Smooth muscle cell (in vitro differentiated cells): ENCODE measurements around the gene KLRB1. TPM values are rescaled to one million over a fixed set of nuclear protein-coding genes. Genes with fewer than 3 reads are reported as not detected.

ENCODE experiments used
- DNase-seq: peaks from one replicate; lab custom pipeline; 2025; ENCODE audit not compliant: unreplicated experiment; lab: John Stamatoyannopoulos, UW
- H2AFZ ChIP-seq: fragments of 200-600 bp; sonication (generic); 2 replicates; pipeline ENCODE4 v1.6.0; 2016; ENCODE audit warnings: antibody characterized with exemption, low read depth, mild to moderate bottlenecking
- H3F3A ChIP-seq: fragments of 200-600 bp; sonication (generic); 2 replicates; pipeline ENCODE4 v1.6.0; 2017; ENCODE audit warnings: antibody characterized with exemption, low read depth
- H3K27ac ChIP-seq: fragments of 200-600 bp; sonication (generic); 2 replicates; pipeline ENCODE4 v1.5.1; 2016; ENCODE audit warnings: low read depth, mild to moderate bottlenecking
- H3K27me3 ChIP-seq: fragments of 200-600 bp; sonication (generic); 2 replicates; pipeline ENCODE4 v1.6.1; 2016; ENCODE audit warnings: low read depth, mild to moderate bottlenecking
- H3K36me3 ChIP-seq: fragments of 200-600 bp; sonication (generic); 2 replicates; pipeline ENCODE4 v1.5.1; 2016; ENCODE audit warnings: low read depth
- H3K4me1 ChIP-seq: fragments of 200-600 bp; sonication (generic); 2 replicates; pipeline ENCODE4 v1.5.1; 2016; ENCODE audit warnings: low read depth
- H3K4me2 ChIP-seq: fragments of 200-600 bp; sonication (generic); 2 replicates; pipeline ENCODE4 v1.6.0; 2016; ENCODE audit warnings: mild to moderate bottlenecking
- H3K4me3 ChIP-seq: fragments of 200-600 bp; sonication (generic); 2 replicates; pipeline ENCODE4 v1.5.1; 2016; ENCODE audit warnings: mild to moderate bottlenecking
- H3K79me2 ChIP-seq: fragments of 200-600 bp; sonication (generic); 2 replicates; pipeline ENCODE4 v1.6.0; 2016; ENCODE audit warnings: low read depth, mild to moderate bottlenecking
- H3K9ac ChIP-seq: fragments of 200-600 bp; sonication (generic); 2 replicates; pipeline ENCODE4 v1.6.0; 2016; ENCODE audit warnings: low read depth
- H3K9me3 ChIP-seq: fragments of 200-600 bp; sonication (generic); replicated peaks from 2 replicates; pipeline ENCODE4 v1.5.1; 2016; ENCODE audit warnings: low read depth
- H4K20me1 ChIP-seq: fragments of 200-600 bp; sonication (generic); 2 replicates; pipeline ENCODE4 v1.6.0; 2016; ENCODE audit warnings: low read depth
- WGBS: methylation state at CpG from one replicate; pipeline ENCODE4 v1.1.7; 2016; ENCODE audit warnings: low lambda C conversion rate; 5-methylcytosine and 5-hydroxymethylcytosine counted together
- polyA plus RNA-seq: library from polyadenylated mRNA; unstranded; fragments of >200 nt; fragmentation: Nextera tagmentation; extraction: Ambion mirVana; gene quantifications from 2 replicates; pipeline ENCODE4 v1.2.1, GENCODE V29; 2016
- total RNA-seq: library from RNA; depleted of rRNA; stranded (reverse); fragments of >200 nt; gene quantifications from 2 replicates; pipeline ENCODE4 v1.2.3, GENCODE V29; 2014
- TF ChIP-seq, protein P1 (sequence below): fragments of 200-600 bp; sonication (generic); IDR thresholded peaks from 2 replicates; pipeline ENCODE4 v1.5.1; 2017; ENCODE audit warnings: borderline replicate concordance, mild to moderate bottlenecking, antibody characterized with exemption; ENCODE audit not compliant: insufficient read depth, poor library complexity, severe bottlenecking

The KLRB1 gene
- total and polyA plus RNA-seq, 2 experiments from 2014 or later = not detected

DNA sequence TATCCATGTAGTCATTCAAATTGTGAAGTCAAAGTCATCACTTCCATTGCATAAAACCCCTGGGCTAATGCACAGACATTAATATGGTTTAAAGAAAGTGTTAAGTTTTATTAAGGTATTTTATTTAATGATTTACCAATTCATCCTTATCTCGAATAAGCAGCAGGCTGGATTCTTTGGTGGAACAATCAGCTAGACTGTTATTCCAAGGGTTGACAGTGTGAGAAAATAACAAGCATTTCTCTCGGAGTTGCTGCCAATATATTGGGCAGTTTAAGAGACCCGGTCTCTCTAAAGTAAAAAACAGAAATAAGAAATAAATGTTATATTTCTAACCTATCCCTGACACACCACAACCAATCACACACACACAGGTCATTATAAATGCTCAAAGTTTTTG is 9.4 kb downstream of the KLRB1 start:
- TF ChIP-seq, protein P1, sequence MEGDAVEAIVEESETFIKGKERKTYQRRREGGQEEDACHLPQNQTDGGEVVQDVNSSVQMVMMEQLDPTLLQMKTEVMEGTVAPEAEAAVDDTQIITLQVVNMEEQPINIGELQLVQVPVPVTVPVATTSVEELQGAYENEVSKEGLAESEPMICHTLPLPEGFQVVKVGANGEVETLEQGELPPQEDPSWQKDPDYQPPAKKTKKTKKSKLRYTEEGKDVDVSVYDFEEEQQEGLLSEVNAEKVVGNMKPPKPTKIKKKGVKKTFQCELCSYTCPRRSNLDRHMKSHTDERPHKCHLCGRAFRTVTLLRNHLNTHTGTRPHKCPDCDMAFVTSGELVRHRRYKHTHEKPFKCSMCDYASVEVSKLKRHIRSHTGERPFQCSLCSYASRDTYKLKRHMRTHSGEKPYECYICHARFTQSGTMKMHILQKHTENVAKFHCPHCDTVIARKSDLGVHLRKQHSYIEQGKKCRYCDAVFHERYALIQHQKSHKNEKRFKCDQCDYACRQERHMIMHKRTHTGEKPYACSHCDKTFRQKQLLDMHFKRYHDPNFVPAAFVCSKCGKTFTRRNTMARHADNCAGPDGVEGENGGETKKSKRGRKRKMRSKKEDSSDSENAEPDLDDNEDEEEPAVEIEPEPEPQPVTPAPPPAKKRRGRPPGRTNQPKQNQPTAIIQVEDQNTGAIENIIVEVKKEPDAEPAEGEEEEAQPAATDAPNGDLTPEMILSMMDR = no peak
- no peak overlapping the region for H3K4me2 ChIP-seq
- H3F3A ChIP-seq = no peaks in the 10 kb centered on the region
- H3K4me3 ChIP-seq = no peak overlapping the region
- no peak overlapping the region for H3K27ac ChIP-seq
- H3K9ac ChIP-seq = no peak overlapping the region
- no peaks in the 10 kb centered on the region for H3K79me2 ChIP-seq
- H3K4me1 ChIP-seq = no peaks in the 10 kb centered on the region
- 85% methylated on average over 3 of the region's 3 CpGs for WGBS
- H2AFZ ChIP-seq = no peak overlapping the region
- no peak for DNase-seq
- no peaks in the 10 kb centered on the region for H3K27me3 ChIP-seq
- H3K9me3 ChIP-seq = no peaks in the 10 kb centered on the region
- H4K20me1 ChIP-seq = no peaks in the 10 kb centered on the region
- H3K36me3 ChIP-seq = no peaks in the 10 kb centered on the region

DNA sequence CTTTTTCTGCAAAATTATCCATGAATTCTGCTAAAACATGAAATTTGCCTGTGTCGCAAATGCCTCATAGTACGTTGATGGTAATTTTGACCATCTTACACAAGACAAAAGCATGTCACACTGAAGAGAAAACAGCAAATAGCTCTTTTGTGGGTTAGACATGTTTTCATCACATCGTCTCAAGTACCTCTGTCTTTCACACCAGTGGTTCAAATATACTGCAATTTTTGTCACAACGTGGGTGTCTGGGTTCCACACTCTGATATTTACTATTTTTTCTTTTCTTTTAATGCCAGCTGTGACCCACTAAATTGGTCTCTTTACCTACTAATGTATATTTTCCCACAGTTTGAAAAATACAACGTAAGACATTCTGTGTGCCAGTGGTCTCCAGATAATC is 10.4 kb downstream of the KLRB1 start:
- H3K36me3 ChIP-seq = no peaks in the 10 kb centered on the region
- H3K4me1 ChIP-seq = no peaks in the 10 kb centered on the region
- no peak overlapping the region for H3K27ac ChIP-seq
- WGBS = 91% methylated on average over 5 of the region's 5 CpGs
- no peaks in the 10 kb centered on the region for H3K79me2 ChIP-seq
- no peak overlapping the region for H3K9ac ChIP-seq
- TF ChIP-seq, protein P1 = no peak
- no peaks in the 10 kb centered on the region for H3K27me3 ChIP-seq
- H2AFZ ChIP-seq = no peak overlapping the region
- no peaks in the 10 kb centered on the region for H3K9me3 ChIP-seq
- no peak overlapping the region for H3K4me2 ChIP-seq
- H4K20me1 ChIP-seq = no peaks in the 10 kb centered on the region
- no peak overlapping the region for H3K4me3 ChIP-seq
- H3F3A ChIP-seq = no peaks in the 10 kb centered on the region
- DNase-seq = no peak

DNA sequence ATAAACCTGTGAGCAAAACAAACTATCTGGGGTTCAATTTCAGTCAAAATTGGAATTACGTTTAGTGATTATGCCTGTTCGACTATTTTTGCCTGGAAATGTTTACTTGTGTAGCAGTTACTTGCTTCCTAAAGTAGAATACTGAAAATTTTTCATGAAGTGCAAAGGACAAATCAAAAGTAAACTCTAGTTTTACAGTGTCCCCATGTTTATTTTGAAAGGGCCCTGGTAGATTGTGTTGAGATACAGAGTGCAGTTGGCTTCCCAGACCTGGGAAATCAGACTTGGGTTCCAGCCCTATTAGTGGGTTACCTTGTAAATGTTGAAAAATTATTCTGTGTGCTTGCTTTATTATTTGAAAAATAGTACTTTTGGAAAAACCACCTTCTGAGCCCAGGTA is 17.3 kb downstream of the KLRB1 start:
- Histone ChIP-seq H3K79me2 (no peaks in the 10 kb centered on the region), H3K9ac (no peak overlapping the region), H3K9me3 (no peaks in the 10 kb centered on the region), H3K4me1 (no peaks in the 10 kb centered on the region), H2AFZ (no peak overlapping the region), H4K20me1 (no peaks in the 10 kb centered on the region), H3K36me3 (no peaks in the 10 kb centered on the region), H3K4me3 (no peak overlapping the region), H3F3A (no peaks in the 10 kb centered on the region), H3K27me3 (no peaks in the 10 kb centered on the region), H3K27ac (no peak overlapping the region), H3K4me2 (no peak overlapping the region)
- WGBS = 89% methylated on average over 2 of the region's 2 CpGs
- TF ChIP-seq, protein P1 = no peak
- no peak for DNase-seq

DNA sequence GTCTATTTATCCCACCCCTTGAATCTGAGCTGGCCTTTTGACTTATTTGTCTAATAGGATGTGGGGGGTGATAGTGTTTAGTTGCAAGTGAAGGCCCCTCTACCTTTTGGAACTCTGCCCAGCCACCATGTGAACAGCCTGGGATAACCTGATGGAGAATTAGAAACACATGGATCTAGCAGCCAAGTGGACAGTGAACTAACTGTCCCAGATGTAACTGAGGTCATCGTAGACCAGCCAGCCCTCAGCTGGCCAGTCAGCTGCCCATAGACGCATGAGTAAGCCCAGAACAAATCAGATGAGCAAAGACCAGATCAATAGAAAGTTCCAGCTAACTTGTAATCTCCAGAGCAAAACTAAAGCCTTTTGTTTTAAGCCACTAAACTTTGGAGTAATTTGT is 19.0 kb downstream of the KLRB1 start:
- H3K36me3 ChIP-seq = no peaks in the 10 kb centered on the region
- no peak overlapping the region for H3K4me3 ChIP-seq
- no peak for DNase-seq
- H3K4me1 ChIP-seq = no peaks in the 10 kb centered on the region
- H3F3A ChIP-seq = no peaks in the 10 kb centered on the region
- 41% methylated on average over 2 of the region's 2 CpGs for WGBS
- H4K20me1 ChIP-seq = no peaks in the 10 kb centered on the region
- no peaks in the 10 kb centered on the region for H3K79me2 ChIP-seq
- no peaks in the 10 kb centered on the region for H3K9me3 ChIP-seq
- no peak overlapping the region for H2AFZ ChIP-seq
- H3K9ac ChIP-seq = no peak overlapping the region
- no peak overlapping the region for H3K27ac ChIP-seq
- TF ChIP-seq, protein P1 = no peak
- H3K4me2 ChIP-seq = no peak overlapping the region
- no peaks in the 10 kb centered on the region for H3K27me3 ChIP-seq
